Gastrocnemius medialis (tissue), 4 donors: Measurements from ENCODE around the gene GRIK3. TPM values are rescaled to one million over a fixed set of nuclear protein-coding genes. Genes with fewer than 3 reads are reported as not detected.

Experiments
- ATAC-seq, 2 donors: fragments of 150-250 bp; one replicate each; pipeline ENCODE4 v1.9.1; 2016
- DNase-seq, 2 donors: peaks; one replicate each; pipeline ENCODE4 v3.0.0-alpha.2; 2019
- H3K27ac ChIP-seq, 4 donors: fragments of 200-600 bp; sonication (generic); 1 replicate in 1 of 4; 2 replicates in 3 of 4; pipeline ENCODE4 v1.5.1; 2016 to 2018; ENCODE audit warnings: mild to moderate bottlenecking in 2 of 4, moderate library complexity in 1 of 4
- H3K27me3 ChIP-seq, 3 donors: fragments of 200-600 bp; sonication (generic) in 2 of 3; 1 replicate in 1 of 3; 2 replicates in 2 of 3; pipeline versions ENCODE4 v1.5.1 to v1.6.0; 2016 to 2019; ENCODE audit warnings: mild to moderate bottlenecking in 1 of 3, moderate library complexity in 1 of 3
- H3K36me3 ChIP-seq, 2 donors: fragments of 200-600 bp; sonication (generic) in 1 of 2; one replicate each; pipeline ENCODE4 v1.5.1; 2017 to 2018
- H3K4me1 ChIP-seq, 2 donors: fragments of 200-600 bp; sonication (generic) in 1 of 2; one replicate each; pipeline ENCODE4 v1.5.1; 2016 to 2017; ENCODE audit warnings: mild to moderate bottlenecking in 2 of 2
- H3K4me3 ChIP-seq, 4 donors: fragments of 200-600 bp; sonication (generic) in 3 of 4; 1 replicate in 1 of 4; 2 replicates in 3 of 4; pipeline ENCODE4 v1.5.1; 2016 to 2019; ENCODE audit warnings: mild to moderate bottlenecking in 2 of 4
- H3K9me3 ChIP-seq, 3 donors: fragments of 200-600 bp; sonication (generic) in 2 of 3; 1 replicate in 1 of 3; 2 replicates in 2 of 3; pipeline ENCODE4 v1.5.1; 2016 to 2019
- POLR2A ChIP-seq, 2 donors: fragments of 450-650 bp; IDR thresholded peaks; one replicate each; pipeline ENCODE4 v1.6.1; 2017; ENCODE audit warnings: antibody characterized with exemption in 2 of 2, mild to moderate bottlenecking in 2 of 2, moderate library complexity in 2 of 2
- in situ Hi-C, 4 donors: fragments of 200-750 bp; cut with MboI; loops; one replicate each; pipeline versions ENCODE4 v1.15.0 to v1.8.0; 2017; ENCODE audit warnings: low sequenced_read_pairs in 4 of 4
- intact Hi-C: fragments of 100-400 bp; cut with DNase I; formaldehyde crosslinking; loops from one replicate; pipeline ENCODE4 v1.15.1; 2023; ENCODE audit warnings: low total_unique reads
- total RNA-seq, 4 donors: library from RNA; depleted of rRNA; stranded (reverse); fragments of >200 nt; gene quantifications; one replicate each; pipeline versions ENCODE4 v1.1.0 to v1.2.3, GENCODE V29; 2016
- TF ChIP-seq, protein P1 (sequence below), 5 experiments: fragments of 450-650 bp in 3 of 5; fragments of 200-600 bp in 2 of 5; sonication (generic) in 2 of 5; IDR thresholded peaks in 4 of 5; conservative IDR thresholded peaks in 1 of 5; 1 replicate in 4 of 5; 2 replicates in 1 of 5; pipeline ENCODE4 v1.5.1; 2016 to 2019; ENCODE audit warnings: antibody characterized with exemption in 5 of 5, mild to moderate bottlenecking in 3 of 5, moderate library complexity in 3 of 5

GRIK3 gene
- total RNA-seq, 4 donors from 2014 or later = 0.13 to 0.22 (median 0.13) TPM; not detected in 1

GRCh38 chr1:37070126-37070525 is 35.8 kb upstream of the GRIK3 start:
- no peak overlapping the region for H3K4me3 ChIP-seq
- intact Hi-C loops (no loop called here), in situ Hi-C loops (no loop called here)
- TF ChIP-seq, protein P1, sequence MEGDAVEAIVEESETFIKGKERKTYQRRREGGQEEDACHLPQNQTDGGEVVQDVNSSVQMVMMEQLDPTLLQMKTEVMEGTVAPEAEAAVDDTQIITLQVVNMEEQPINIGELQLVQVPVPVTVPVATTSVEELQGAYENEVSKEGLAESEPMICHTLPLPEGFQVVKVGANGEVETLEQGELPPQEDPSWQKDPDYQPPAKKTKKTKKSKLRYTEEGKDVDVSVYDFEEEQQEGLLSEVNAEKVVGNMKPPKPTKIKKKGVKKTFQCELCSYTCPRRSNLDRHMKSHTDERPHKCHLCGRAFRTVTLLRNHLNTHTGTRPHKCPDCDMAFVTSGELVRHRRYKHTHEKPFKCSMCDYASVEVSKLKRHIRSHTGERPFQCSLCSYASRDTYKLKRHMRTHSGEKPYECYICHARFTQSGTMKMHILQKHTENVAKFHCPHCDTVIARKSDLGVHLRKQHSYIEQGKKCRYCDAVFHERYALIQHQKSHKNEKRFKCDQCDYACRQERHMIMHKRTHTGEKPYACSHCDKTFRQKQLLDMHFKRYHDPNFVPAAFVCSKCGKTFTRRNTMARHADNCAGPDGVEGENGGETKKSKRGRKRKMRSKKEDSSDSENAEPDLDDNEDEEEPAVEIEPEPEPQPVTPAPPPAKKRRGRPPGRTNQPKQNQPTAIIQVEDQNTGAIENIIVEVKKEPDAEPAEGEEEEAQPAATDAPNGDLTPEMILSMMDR (IDR thresholded peaks at IDR 0.05 in 4 of 5, conservative IDR thresholded peaks at IDR 0.05 in 1 of 5) = no peak
- no peak for TF ChIP-seq POLR2A (IDR thresholded peaks at IDR 0.05)
- H3K27me3 ChIP-seq = peaks cover 0 to 19% (median 3%) of the 10 kb centered on the region in 3 donors
- H3K27ac ChIP-seq = no peak overlapping the region
- no peak for ATAC-seq
- no peaks in the 10 kb centered on the region for H3K36me3 ChIP-seq
- no peak for DNase-seq
- no peaks in the 10 kb centered on the region for H3K9me3 ChIP-seq
- no peaks in the 10 kb centered on the region for H3K4me1 ChIP-seq

DNA sequence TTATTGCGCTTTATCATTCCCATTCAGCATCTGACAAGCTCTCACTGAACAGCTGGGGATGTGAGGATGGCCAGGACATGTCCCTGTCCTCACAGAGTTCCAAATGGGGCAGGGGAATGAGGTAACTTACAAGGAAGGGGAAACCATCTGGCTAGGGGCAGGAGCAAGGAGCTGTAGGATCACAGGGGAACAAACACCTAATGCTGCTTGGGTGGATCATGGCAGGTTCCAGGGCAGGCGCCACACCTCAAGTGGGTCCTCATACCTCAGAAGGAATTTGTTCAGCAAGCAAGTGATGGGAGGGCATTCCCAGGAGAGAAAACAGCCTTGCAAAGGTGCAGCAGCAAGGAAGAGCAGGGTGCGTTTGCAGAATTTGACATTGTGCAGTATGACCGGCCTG is 35.1 kb upstream of the GRIK3 start:
- in situ Hi-C loops (no loop called here), intact Hi-C loops (no loop called here)
- H3K27ac ChIP-seq = no peak overlapping the region
- no peak overlapping the region for H3K4me3 ChIP-seq
- no peak for TF ChIP-seq POLR2A (IDR thresholded peaks at IDR 0.05)
- TF ChIP-seq, protein P1 (IDR thresholded peaks at IDR 0.05 in 4 of 5, conservative IDR thresholded peaks at IDR 0.05 in 1 of 5) = no peak
- ATAC-seq (no peak), DNase-seq (no peak)
- peaks cover 0 to 19% (median 3%) of the 10 kb centered on the region in 3 donors for H3K27me3 ChIP-seq
- H3K36me3 ChIP-seq = no peaks in the 10 kb centered on the region
- no peaks in the 10 kb centered on the region for H3K9me3 ChIP-seq
- no peaks in the 10 kb centered on the region for H3K4me1 ChIP-seq

DNA sequence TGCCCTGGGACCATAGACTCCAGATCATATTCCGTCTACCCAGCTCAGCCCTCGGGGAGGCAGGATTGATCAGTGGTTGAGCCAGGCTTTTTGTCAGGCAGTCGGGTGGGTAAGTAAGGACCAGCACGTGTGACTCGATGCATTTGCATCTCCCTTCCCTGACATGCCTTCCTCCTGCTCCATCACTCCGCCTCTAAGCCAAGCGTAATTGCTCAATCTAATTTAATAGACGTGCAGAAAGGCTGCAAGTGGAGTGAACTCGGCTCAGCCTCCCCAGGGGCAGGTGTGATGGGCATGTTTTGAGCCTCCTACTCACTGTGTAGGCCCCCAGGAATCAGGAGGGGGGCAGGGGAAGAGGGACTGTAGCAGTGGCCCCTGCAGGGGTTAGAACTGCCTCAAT is 34.6 kb upstream of the GRIK3 start:
- Histone ChIP-seq H3K27ac (no peak overlapping the region), H3K27me3 (peaks cover 0 to 19% (median 3%) of the 10 kb centered on the region in 3 donors), H3K36me3 (no peaks in the 10 kb centered on the region), H3K4me3 (no peak overlapping the region), H3K4me1 (no peaks in the 10 kb centered on the region), H3K9me3 (no peaks in the 10 kb centered on the region)
- DNase-seq = no peak
- in situ Hi-C loops (no loop called here), intact Hi-C loops (no loop called here)
- no peak for ATAC-seq
- TF ChIP-seq, protein P1 (IDR thresholded peaks at IDR 0.05 in 4 of 5, conservative IDR thresholded peaks at IDR 0.05 in 1 of 5) = no peak
- no peak for TF ChIP-seq POLR2A (IDR thresholded peaks at IDR 0.05)

DNA sequence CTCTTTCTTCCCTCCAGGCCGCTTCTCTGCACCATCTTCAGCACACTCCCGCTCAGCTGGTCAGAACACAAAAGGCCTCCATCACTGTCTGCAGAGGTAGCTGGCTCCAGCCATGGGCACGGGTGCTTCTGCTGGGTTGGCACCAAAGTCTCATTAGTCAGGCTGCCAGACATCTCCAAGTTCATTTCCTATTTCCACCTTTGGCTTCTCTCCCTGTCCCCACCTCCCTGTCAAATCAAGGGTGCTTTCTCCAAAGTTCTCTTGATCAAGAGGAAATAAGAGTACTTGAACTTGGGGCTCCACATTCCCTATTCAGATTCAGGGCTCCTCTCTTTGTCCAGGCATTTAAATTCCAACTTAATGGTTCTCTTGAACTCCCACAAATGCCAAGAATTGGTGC is 33.9 kb upstream of the GRIK3 start:
- DNase-seq = no peak
- no peaks in the 10 kb centered on the region for H3K36me3 ChIP-seq
- TF ChIP-seq, protein P1 (IDR thresholded peaks at IDR 0.05 in 4 of 5, conservative IDR thresholded peaks at IDR 0.05 in 1 of 5) = no peak
- TF ChIP-seq POLR2A (IDR thresholded peaks at IDR 0.05) = no peak
- H3K4me3 ChIP-seq = no peak overlapping the region
- H3K4me1 ChIP-seq = no peaks in the 10 kb centered on the region
- in situ Hi-C loops = no loop called here
- ATAC-seq = no peak
- H3K9me3 ChIP-seq = no peaks in the 10 kb centered on the region
- intact Hi-C loops = no loop called here
- H3K27ac ChIP-seq = no peak overlapping the region
- peaks cover 0 to 19% (median 3%) of the 10 kb centered on the region in 3 donors for H3K27me3 ChIP-seq

- Histone ChIP-seq H3K27ac (no peak overlapping the region), H3K36me3 (no peaks in the 10 kb centered on the region), H3K9me3 (no peaks in the 10 kb centered on the region), H3K4me3 (no peak overlapping the region), H3K4me1 (no peaks in the 10 kb centered on the region), H3K27me3 (peaks cover 0 to 4% (median 0%) of the 10 kb centered on the region in 3 donors)
- DNase-seq (no peak), ATAC-seq (no peak)
- TF ChIP-seq POLR2A (IDR thresholded peaks at IDR 0.05) = no peak
- TF ChIP-seq, protein P1 (IDR thresholded peaks at IDR 0.05 in 4 of 5, conservative IDR thresholded peaks at IDR 0.05 in 1 of 5) = no peak
- intact Hi-C loops (no loop called here), in situ Hi-C loops (no loop called here)
Observed at GRCh38 chr1:37064039-37064438, 29.7 kb upstream of the GRIK3 start.
